Activated CD8-positive, alpha-beta T cell treated with anti-CD3 and anti-CD28 coated beads for 36 hours (primary cell): ENCODE results near the gene MEPCE. TPM values are rescaled to one million over a fixed set of nuclear protein-coding genes. Genes with fewer than 3 reads are reported as not detected.
A peak's percentile ranks its signal among the peaks of the same experiment; 100 is the strongest.

Source experiments
- ATAC-seq: fragments of 200-7000 bp; cut with Tn5 transposase; one replicate; pipeline ENCODE4 v1.10.0; 2021; ENCODE audit warnings: mild to moderate bottlenecking, moderate library complexity
- CTCF ChIA-PET: fragments of 350-600 bp; sonication (Branson Sonifier 250); formaldehyde crosslinking; loops from one replicate; lab custom pipeline; 2021; ENCODE audit warnings: antibody characterized with exemption; lab: Charles Lee
- POLR2A ChIA-PET: fragments of 350-600 bp; sonication (Branson Sonifier 250); formaldehyde crosslinking; loops from one replicate; lab custom pipeline; 2021; ENCODE audit warnings: antibody characterized with exemption; lab: Charles Lee
- DNase-seq: peaks from one replicate; pipeline ENCODE4 v3.0.0-alpha.2; 2020
- H3K27ac Mint-ChIP-seq: one replicate; pipeline ENCODE4 v1.8.0; 2021; ENCODE audit warnings: mild to moderate bottlenecking, mixed read lengths
- H3K27me3 Mint-ChIP-seq: one replicate; pipeline ENCODE4 v1.8.0; 2021; ENCODE audit warnings: mixed read lengths
- H3K36me3 Mint-ChIP-seq: one replicate; pipeline ENCODE4 v1.8.0; 2021; ENCODE audit warnings: low read depth, mixed read lengths
- H3K4me1 Mint-ChIP-seq: one replicate; pipeline ENCODE4 v1.8.0; 2021; ENCODE audit warnings: low read depth, mixed read lengths
- H3K4me3 Mint-ChIP-seq: one replicate; pipeline ENCODE4 v1.8.0; 2021; ENCODE audit warnings: mild to moderate bottlenecking, moderate library complexity, mixed read lengths
- H3K9me3 Mint-ChIP-seq: one replicate; pipeline ENCODE4 v1.8.0; 2021; ENCODE audit warnings: mixed read lengths
- CTCF ChIP-seq: fragments of 200-600 bp; IDR thresholded peaks from one replicate; pipeline ENCODE4 v1.8.0; 2022; ENCODE audit warnings: antibody characterized with exemption, mild to moderate bottlenecking
- intact Hi-C: fragments of 100-400 bp; cut with micrococcal nuclease; formaldehyde crosslinking; loops from one replicate; pipeline ENCODE4 v1.10.0; 2022
- total RNA-seq, 2 experiments: library from RNA; stranded (reverse); gene quantifications; one replicate each; pipeline ENCODE4 v1.2.3, GENCODE V29; 2021

The MEPCE gene
- total RNA-seq, 2 experiments from 2014 or later: 38.3 to 38.8 TPM

DNA sequence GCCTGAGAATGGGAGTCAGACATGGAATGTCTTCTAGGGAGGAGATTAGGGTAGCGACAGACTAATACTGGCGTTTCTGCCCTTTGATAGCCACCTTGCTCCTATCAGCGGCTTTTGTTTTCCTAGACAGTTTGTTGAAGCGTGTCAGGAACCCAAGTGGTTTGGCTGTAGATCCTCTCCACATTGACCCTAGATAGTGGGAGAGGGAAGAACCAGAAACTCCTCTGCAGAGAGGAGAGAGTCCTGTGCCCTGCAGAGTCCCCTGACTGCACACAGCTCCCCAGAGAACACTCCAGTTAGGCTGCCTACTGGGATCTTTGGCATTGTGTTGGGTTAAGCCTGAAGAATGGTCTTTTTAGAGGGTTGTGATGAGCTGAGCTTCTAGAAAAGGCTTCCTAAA, 2.4 kb downstream of the MEPCE start:
- H3K27ac Mint-ChIP-seq: peak overlapping the region; percentile 97
- H3K27me3 Mint-ChIP-seq: no peaks in the 10 kb centered on the region
- no peaks in the 10 kb centered on the region for H3K9me3 Mint-ChIP-seq
- peaks cover 56% of the 10 kb centered on the region for H3K36me3 Mint-ChIP-seq
- H3K4me1 Mint-ChIP-seq: peaks cover 39% of the 10 kb centered on the region
- intact Hi-C loops: no loop called here
- ChIA-PET CTCF (no interaction called here), POLR2A (interaction anchor here (1.1 kb wide), 1 partner anchor 331 kb away, joined by 3 read pairs; the partner anchor contains the start of gene MCM7)
- DNase-seq (no peak), ATAC-seq (no peak)
- H3K4me3 Mint-ChIP-seq: peak overlapping the region; percentile 83
- no peak for TF ChIP-seq CTCF

DNA sequence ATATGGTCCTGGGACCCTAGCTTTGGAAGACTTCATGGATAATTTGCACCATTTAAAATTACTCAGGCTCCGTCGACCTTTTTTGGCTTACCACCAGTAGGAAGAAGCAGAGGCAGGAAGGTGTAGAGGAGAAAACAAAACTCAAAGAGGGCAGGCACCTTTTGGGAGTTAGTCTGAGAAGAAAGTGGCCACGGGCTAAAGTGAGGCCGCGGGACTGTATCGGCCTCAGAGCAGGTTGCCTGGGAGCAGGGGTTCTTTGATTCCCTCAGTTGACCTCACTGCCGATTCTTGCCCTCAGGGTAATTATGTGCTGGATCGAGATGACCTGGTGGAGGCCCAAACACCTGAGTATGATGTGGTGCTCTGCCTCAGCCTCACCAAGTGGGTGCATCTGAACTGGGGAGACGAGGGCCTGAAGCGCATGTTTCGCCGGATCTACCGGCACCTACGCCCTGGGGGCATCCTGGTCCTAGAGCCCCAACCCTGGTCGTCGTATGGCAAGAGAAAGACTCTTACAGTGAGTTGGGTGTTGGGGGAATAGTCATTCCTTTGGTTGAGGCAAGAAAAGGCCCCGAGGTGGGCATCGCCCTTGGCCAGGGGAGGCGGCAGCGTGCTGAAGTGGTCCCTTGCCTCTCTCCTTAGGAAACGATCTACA, 3.1 kb downstream of the MEPCE start:
- Mint-ChIP-seq H3K27ac (peak overlapping the region; percentile 97), H3K4me3 (peak overlapping the region; percentile 83), H3K4me1 (peaks cover 39% of the 10 kb centered on the region), H3K36me3 (peaks cover 56% of the 10 kb centered on the region), H3K9me3 (no peaks in the 10 kb centered on the region), H3K27me3 (no peaks in the 10 kb centered on the region)
- POLR2A ChIA-PET: no interaction called here
- ATAC-seq (no peak), DNase-seq (no peak)
- intact Hi-C loops: no loop called here
- CTCF ChIA-PET: interaction anchor here (0.7 kb wide), 1 partner anchor 17 kb away, joined by 3 read pairs; no protein-coding TSS in a partner anchor
- TF ChIP-seq CTCF: no peak

GRCh38 chr7:100433276-100433591, 3.6 kb downstream of the MEPCE start:
- Mint-ChIP-seq H3K9me3 (no peaks in the 10 kb centered on the region), H3K27me3 (no peaks in the 10 kb centered on the region), H3K27ac (peak overlapping the region; percentile 97), H3K4me3 (no peak overlapping the region), H3K4me1 (peaks cover 37% of the 10 kb centered on the region), H3K36me3 (peaks cover 56% of the 10 kb centered on the region)
- POLR2A ChIA-PET: interaction anchor here (0.8 to 1.2 kb wide), 2 partner anchors 11 to 17 kb away, joined by 3 to 4 read pairs; no protein-coding TSS in a partner anchor
- CTCF ChIA-PET: interaction anchor here (0.7 kb wide), 1 partner anchor 17 kb away, joined by 3 read pairs; no protein-coding TSS in a partner anchor
- no peak for TF ChIP-seq CTCF
- ATAC-seq (no peak), DNase-seq (no peak)
- intact Hi-C loops: no loop called here

GRCh38 chr7:100433592-100434296, 4.1 kb downstream of the MEPCE start:
- ATAC-seq (no peak), DNase-seq (no peak)
- CTCF ChIA-PET: interaction anchor here (0.7 kb wide), 1 partner anchor 16 kb away, joined by 3 read pairs; no protein-coding TSS in a partner anchor
- intact Hi-C loops: no loop called here
- no peaks in the 10 kb centered on the region for H3K9me3 Mint-ChIP-seq
- H3K27me3 Mint-ChIP-seq: no peaks in the 10 kb centered on the region
- peaks cover 54% of the 10 kb centered on the region for H3K36me3 Mint-ChIP-seq
- no peak for TF ChIP-seq CTCF
- H3K27ac Mint-ChIP-seq: peak overlapping the region; percentile 97
- H3K4me1 Mint-ChIP-seq: peaks cover 37% of the 10 kb centered on the region
- peak overlapping the region; percentile 92 for H3K4me3 Mint-ChIP-seq
- POLR2A ChIA-PET: interaction anchor here (0.8 to 1.6 kb wide), 5 partner anchors 11 to 68 kb away, joined by 3 to 4 read pairs (median 3); partner anchors contain the start of gene TSC22D4
